SU-DHL-6 (cell line): ENCODE results near the gene SMC5.

Source experiments
- H2AFZ ChIP-seq: fragments of 200-600 bp; sonication (generic); 2 replicates; pipeline ENCODE4 v1.6.1; 2014; ENCODE audit warnings: low read depth, mild to moderate bottlenecking, moderate library complexity, mixed read lengths, antibody characterized with exemption, low read length; ENCODE audit not compliant: severe bottlenecking
- H3F3A ChIP-seq: fragments of 200-600 bp; shearing (Covaris generic); 2 replicates; pipeline ENCODE4 v1.6.0; 2016; ENCODE audit warnings: antibody characterized with exemption, mild to moderate bottlenecking; ENCODE audit not compliant: insufficient read depth
- H3K27ac ChIP-seq: fragments of 200-600 bp; sonication (generic); 2 replicates; pipeline ENCODE4 v1.5.1; 2016; ENCODE audit warnings: low read depth, mild to moderate bottlenecking, low read length, moderate library complexity, mixed read lengths
- H3K27me3 ChIP-seq: fragments of 200-600 bp; sonication (generic), shearing (Covaris generic); 2 replicates; pipeline ENCODE4 v1.6.0; 2014; ENCODE audit warnings: mild to moderate bottlenecking, low read length
- H3K36me3 ChIP-seq: fragments of 200-600 bp; sonication (generic); 2 replicates; pipeline ENCODE4 v1.6.1; 2014; ENCODE audit warnings: mild to moderate bottlenecking, low read length, mixed read lengths
- H3K4me2 ChIP-seq: fragments of 300-600, 200-600 bp; shearing (Covaris generic), sonication (generic); 2 replicates; pipeline ENCODE4 v1.6.0; 2014; ENCODE audit warnings: low read length, low read depth, mild to moderate bottlenecking; ENCODE audit not compliant: poor library complexity, severe bottlenecking
- H3K4me3 ChIP-seq: fragments of 200-600 bp; sonication (generic); 2 replicates; pipeline ENCODE4 v1.5.1; 2014; ENCODE audit warnings: antibody characterized with exemption, low read length, mild to moderate bottlenecking, mixed read lengths; ENCODE audit not compliant: insufficient read depth, poor library complexity, severe bottlenecking
- H3K79me2 ChIP-seq: fragments of 200-600 bp; sonication (generic); 2 replicates; pipeline ENCODE4 v1.6.1; 2014; ENCODE audit warnings: mild to moderate bottlenecking, low read length, moderate library complexity; ENCODE audit not compliant: insufficient read depth
- H3K9ac ChIP-seq: fragments of 200-600 bp; sonication (generic); 2 replicates; pipeline ENCODE4 v1.7.0; 2014; ENCODE audit warnings: mild to moderate bottlenecking, low read length
- H3K9me2 ChIP-seq: fragments of 200-600 bp; sonication (generic); replicated peaks from 2 replicates; pipeline ENCODE4 v1.6.1; 2014; ENCODE audit warnings: low read length; ENCODE audit not compliant: insufficient read depth
- H3K9me3 ChIP-seq: fragments of 200-600 bp; sonication (generic); 2 replicates; pipeline ENCODE4 v1.6.1; 2014; ENCODE audit warnings: low read length, mixed read lengths; ENCODE audit not compliant: insufficient read depth
- H4K20me1 ChIP-seq: fragments of 200-600 bp; sonication (generic); 2 replicates; pipeline ENCODE4 v1.6.1; 2014; ENCODE audit warnings: low read depth, mild to moderate bottlenecking, antibody characterized with exemption, low read length, moderate library complexity, mixed read lengths
- CTCF ChIP-seq: fragments of 200-600 bp; sonication (generic); IDR thresholded peaks from one replicate; pipeline ENCODE4 v1.5.1; 2017; ENCODE audit warnings: antibody characterized with exemption, mild to moderate bottlenecking, low read length, moderate library complexity; ENCODE audit not compliant: insufficient read depth, poor library complexity, severe bottlenecking
- EZH2phosphoT487 ChIP-seq: fragments of 200-600 bp; sonication (generic), shearing (Covaris generic); conservative IDR thresholded peaks from 2 replicates; pipeline ENCODE4 v1.6.1; 2018; ENCODE audit warnings: mild to moderate bottlenecking, antibody characterized with exemption, low read length, moderate library complexity, mixed read lengths

The SMC5 gene

GRCh38 chr9:70259512-70259802, 679 bp downstream of the SMC5 start:
- H2AFZ ChIP-seq = peak overlapping the region; percentile 35
- H3K27me3 ChIP-seq = no peaks in the 10 kb centered on the region
- peak overlapping the region; percentile 51 for H3K27ac ChIP-seq
- TF ChIP-seq CTCF (no peak), EZH2phosphoT487 (no peak)
- peaks cover 55% of the 10 kb centered on the region for H3K79me2 ChIP-seq
- no peaks in the 10 kb centered on the region for H3K9me2 ChIP-seq
- H3K4me2 ChIP-seq = peak overlapping the region; percentile 66
- peaks cover 20% of the 10 kb centered on the region; the same call in 1 of the 2 replicates for H4K20me1 ChIP-seq
- peak overlapping the region; percentile 76 for H3K4me3 ChIP-seq
- H3K36me3 ChIP-seq = peaks cover 23% of the 10 kb centered on the region; the same call in 1 of the 2 replicates
- H3K9me3 ChIP-seq = no peaks in the 10 kb centered on the region
- no peaks in the 10 kb centered on the region; the same call in 1 of the 2 replicates for H3F3A ChIP-seq
- H3K9ac ChIP-seq = peak overlapping the region; percentile 88

- H3K79me2 ChIP-seq = peaks cover 60% of the 10 kb centered on the region
- no peak overlapping the region for H3K27ac ChIP-seq
- peak overlapping the region; percentile 88 for H3K9ac ChIP-seq
These were observed 1.2 kb downstream of the SMC5 start for GRCh38 chr9:70260007-70260443.

GRCh38 chr9:70260606-70261005, 1.8 kb downstream of the SMC5 start:
- peaks cover 23% of the 10 kb centered on the region for H4K20me1 ChIP-seq
- peak overlapping the region; percentile 76 for H3K4me3 ChIP-seq
- H3K27ac ChIP-seq = no peak overlapping the region
- H3K9ac ChIP-seq = peak overlapping the region; percentile 88
- H3K4me2 ChIP-seq = peak overlapping the region; percentile 66
- H3K9me3 ChIP-seq = no peaks in the 10 kb centered on the region
- no peak for TF ChIP-seq EZH2phosphoT487
- no peak for TF ChIP-seq CTCF
- H3F3A ChIP-seq = peaks cover under 1% of the 10 kb centered on the region; the same call in 1 of the 2 replicates
- peaks cover 28% of the 10 kb centered on the region for H3K36me3 ChIP-seq
- no peaks in the 10 kb centered on the region for H3K9me2 ChIP-seq
- no peak overlapping the region for H2AFZ ChIP-seq
- H3K79me2 ChIP-seq = peaks cover 60% of the 10 kb centered on the region
- H3K27me3 ChIP-seq = no peaks in the 10 kb centered on the region

More at GRCh38 chr9:70260007-70260443, 1.2 kb downstream of the SMC5 start:
- H4K20me1 ChIP-seq = peaks cover 20% of the 10 kb centered on the region; the same call in 1 of the 2 replicates
- peak overlapping the region; percentile 66 for H3K4me2 ChIP-seq
- TF ChIP-seq CTCF (no peak), EZH2phosphoT487 (no peak)
- H3K9me2 ChIP-seq = no peaks in the 10 kb centered on the region
- no peaks in the 10 kb centered on the region for H3K27me3 ChIP-seq
- no peaks in the 10 kb centered on the region for H3K9me3 ChIP-seq
- H3K4me3 ChIP-seq = peak overlapping the region; percentile 76
- peaks cover 26% of the 10 kb centered on the region; the same call in 1 of the 2 replicates for H3K36me3 ChIP-seq
- no peak overlapping the region for H2AFZ ChIP-seq
- no peaks in the 10 kb centered on the region; the same call in 1 of the 2 replicates for H3F3A ChIP-seq
